K562 (cell line): ENCODE data around the gene MRPS6. TPM values are rescaled to one million over a fixed set of nuclear protein-coding genes. Genes with fewer than 3 reads are reported as not detected.

Experiments
- ARID1B ChIP-seq: fragments of 450-650 bp; IDR thresholded peaks from 2 replicates; pipeline ENCODE4 v1.6.1; 2016; ENCODE audit warnings: antibody characterized with exemption, mild to moderate bottlenecking, inconsistent platforms
- ARNT ChIP-seq, 2 experiments: fragments of 450-650 bp; IDR thresholded peaks; 2 replicates each; pipeline ENCODE4 v1.6.1; 2016; ENCODE audit warnings: mild to moderate bottlenecking in 1 of 2
- CBFB ChIP-seq: sonication (generic); formaldehyde crosslinking; IDR thresholded peaks from 2 replicates; pipeline ENCODE4 v1.4.0; 2020; ENCODE audit warnings: mild to moderate bottlenecking, missing genetic modification reagents
- EP300 ChIP-seq: IDR thresholded peaks from 2 replicates; pipeline ENCODE4 v1.6.1; 2012; ENCODE audit warnings: low read length, improper control_type of control experiment
- ETV6 ChIP-seq, 3 experiments: fragments of 150-350 bp in 1 of 3; sonication (generic) in 1 of 3; formaldehyde crosslinking in 1 of 3; IDR thresholded peaks; 2 replicates each; pipeline versions ENCODE4 v1.6.1 to v1.8.0; 2014 to 2022; ENCODE audit warnings: borderline replicate concordance in 2 of 3, low read depth in 2 of 3, antibody characterized with exemption in 1 of 3, low read length in 1 of 3, mild to moderate bottlenecking in 1 of 3, missing genetic modification reagents in 1 of 3
- GATAD2A ChIP-seq: fragments of 450-650 bp; IDR thresholded peaks from 2 replicates; pipeline ENCODE4 v1.6.1; 2017
- HDAC2 ChIP-seq: fragments of 450-650 bp; IDR thresholded peaks from 2 replicates; pipeline ENCODE4 v1.6.1; 2016; ENCODE audit warnings: mild to moderate bottlenecking
- KDM5B ChIP-seq: fragments of 200-600 bp; sonication (generic); IDR thresholded peaks from 2 replicates; pipeline ENCODE4 v1.6.1; 2012; ENCODE audit warnings: low read depth, mild to moderate bottlenecking, moderate library complexity, low read length, control low read depth, inconsistent platforms; ENCODE audit not compliant: insufficient replicate concordance
- LEF1 ChIP-seq: fragments of 450-650 bp; IDR thresholded peaks from 2 replicates; pipeline ENCODE4 v1.6.1; 2016; ENCODE audit warnings: mild to moderate bottlenecking
- MTA3 ChIP-seq: fragments of 450-650 bp; formaldehyde crosslinking; IDR thresholded peaks from 2 replicates; pipeline ENCODE4 v1.6.1; 2017; ENCODE audit warnings: mild to moderate bottlenecking, borderline replicate concordance
- MYBL2 ChIP-seq, 2 experiments: fragments of 450-650 bp in 1 of 2; sonication (generic) in 1 of 2; formaldehyde crosslinking in 1 of 2; IDR thresholded peaks; 2 replicates each; pipeline versions ENCODE4 v1.6.1 to v1.8.1; 2017 to 2022; ENCODE audit warnings: borderline replicate concordance in 1 of 2, inconsistent platforms in 1 of 2, low read depth in 1 of 2, mild to moderate bottlenecking in 1 of 2, missing genetic modification reagents in 1 of 2, moderate library complexity in 1 of 2
- NR4A1 ChIP-seq, 2 experiments: fragments of 250-450 bp in 1 of 2; fragments of 450-650 bp in 1 of 2; sonication (Bioruptor Pico) in 1 of 2; IDR thresholded peaks; 2 replicates each; pipeline versions ENCODE4 v1.4.0 to v1.6.1; 2016 to 2020; ENCODE audit warnings: mild to moderate bottlenecking in 2 of 2, missing compliant biosample characterization in 1 of 2, missing genetic modification characterization in 1 of 2, moderate library complexity in 1 of 2
- NRF1 ChIP-seq, 2 experiments: fragments of 450-650 bp; IDR thresholded peaks in 1 of 2; conservative IDR thresholded peaks in 1 of 2; 2 replicates each; pipeline ENCODE4 v1.6.1; 2014; ENCODE audit warnings: mild to moderate bottlenecking in 2 of 2
- POU5F1 ChIP-seq: fragments of 150-350 bp; IDR thresholded peaks from 2 replicates; pipeline ENCODE4 v1.6.1; 2014; ENCODE audit warnings: borderline replicate concordance, low read length, low read depth, mild to moderate bottlenecking; ENCODE audit not compliant: partially characterized antibody
- SNRNP70 ChIP-seq: fragments of 200-400 bp; formaldehyde crosslinking; optimal IDR thresholded peaks from 2 replicates; pipeline ENCODE3; 2017; ENCODE audit warnings: low read depth, low read length
- SOX6 ChIP-seq: fragments of 450-650 bp; IDR thresholded peaks from 2 replicates; pipeline ENCODE4 v1.6.1; 2014; ENCODE audit warnings: mild to moderate bottlenecking
- ZEB2 ChIP-seq: fragments of 450-650 bp; IDR thresholded peaks from 2 replicates; pipeline ENCODE4 v1.6.1; 2016
- ZNF76 ChIP-seq: fragments of 250-450 bp; sonication (Bioruptor Pico); IDR thresholded peaks from 2 replicates; pipeline ENCODE4 v1.4.0; 2020; ENCODE audit warnings: mild to moderate bottlenecking, moderate library complexity, borderline replicate concordance
- polyA plus RNA-seq, 8 experiments: library from polyadenylated mRNA; depleted of rRNA in 4 of 8; stranded (reverse) in 5 of 8; unstranded in 3 of 8; fragments of >200 nt; fragmentation: Nextera tagmentation in 2 of 8; fragmentation: Illumina TruSeq in 1 of 8; extraction: Ambion mirVana in 2 of 8; extraction: Trizol in 1 of 8; gene quantifications; 2 replicates each; pipeline versions ENCODE4 v1.2.1 to v1.2.3, GENCODE V29; 2011 to 2014; ENCODE audit warnings: inconsistent platforms in 1 of 8, missing spikeins in 1 of 8
- total RNA-seq, 7 experiments: library from RNA; depleted of rRNA in 6 of 7; stranded (reverse); fragments of >200 nt in 6 of 7; fragmentation: Illumina TruSeq in 2 of 7; extraction: Trizol in 2 of 7; gene quantifications; 2 replicates each; pipeline versions ENCODE4 v1.2.1 to v1.2.3, GENCODE V29; 2011 to 2021; ENCODE audit warnings: low replicate concordance in 1 of 7
- TF ChIP-seq, protein P1 (sequence below): sonication (generic); formaldehyde crosslinking; IDR thresholded peaks from 2 replicates; pipeline ENCODE4 v1.8.0; 2023; ENCODE audit warnings: missing genetic modification reagents, mild to moderate bottlenecking, borderline replicate concordance
- TF ChIP-seq, protein P2 (sequence below): fragments of 250-450 bp; sonication (Bioruptor Pico); IDR thresholded peaks from 2 replicates; pipeline ENCODE4 v1.9.0; 2021; ENCODE audit warnings: mild to moderate bottlenecking
- TF ChIP-seq, protein P3 (sequence below): IDR thresholded peaks from 2 replicates; pipeline ENCODE4 v1.6.1; 2012; ENCODE audit warnings: low read depth, low read length, improper control_type of control experiment, borderline replicate concordance

Gene MRPS6
- total and polyA plus RNA-seq, 9 of the 15 experiments (the other 6 are each of a cell fraction or from before 2014, with no cell fraction given), result 26.1 to 72.0 (median 39.3) TPM

DNA sequence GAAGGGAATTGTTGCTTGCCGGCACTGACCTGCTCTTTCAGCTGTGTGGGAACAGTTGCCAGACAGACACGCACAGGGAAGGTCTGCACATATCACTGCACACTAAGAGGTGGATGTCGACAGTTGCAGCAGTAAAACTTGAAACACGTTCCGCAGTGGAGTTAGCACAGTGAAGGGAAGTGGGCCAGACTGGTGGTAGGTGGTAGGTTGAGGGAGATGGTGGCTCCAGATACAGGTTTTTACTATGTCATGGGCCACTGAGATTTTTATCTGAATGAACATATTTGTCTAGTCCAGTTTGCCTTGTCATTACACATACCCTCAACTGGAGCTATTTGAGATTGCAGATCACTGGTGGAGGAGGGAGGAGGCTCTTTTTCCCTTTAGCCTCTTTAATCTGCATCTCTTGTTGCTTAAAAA lies 13.5 kb downstream of the MRPS6 start (continued):
- no peak for TF ChIP-seq MYBL2 (IDR thresholded peaks at IDR 0.05; ENCODE audit: low read depth)
- TF ChIP-seq MYBL2 (CRISPR knock-in tag; IDR thresholded peaks at IDR 0.05; ENCODE audit: borderline replicate concordance), result no peak
- peak; percentile 69 for TF ChIP-seq ARID1B
- TF ChIP-seq GATAD2A, result peak; percentile 52; the same call in 1 of the 2 replicates
- TF ChIP-seq MTA3, result peak; percentile 58; the same call in 1 of the 2 replicates
- TF ChIP-seq ZEB2, result peak; percentile 44
- peak; percentile 28; the same call in 1 of the 2 replicates for TF ChIP-seq SOX6
- no peak for TF ChIP-seq CBFB (CRISPR knock-in tag)
- TF ChIP-seq, protein P1, sequence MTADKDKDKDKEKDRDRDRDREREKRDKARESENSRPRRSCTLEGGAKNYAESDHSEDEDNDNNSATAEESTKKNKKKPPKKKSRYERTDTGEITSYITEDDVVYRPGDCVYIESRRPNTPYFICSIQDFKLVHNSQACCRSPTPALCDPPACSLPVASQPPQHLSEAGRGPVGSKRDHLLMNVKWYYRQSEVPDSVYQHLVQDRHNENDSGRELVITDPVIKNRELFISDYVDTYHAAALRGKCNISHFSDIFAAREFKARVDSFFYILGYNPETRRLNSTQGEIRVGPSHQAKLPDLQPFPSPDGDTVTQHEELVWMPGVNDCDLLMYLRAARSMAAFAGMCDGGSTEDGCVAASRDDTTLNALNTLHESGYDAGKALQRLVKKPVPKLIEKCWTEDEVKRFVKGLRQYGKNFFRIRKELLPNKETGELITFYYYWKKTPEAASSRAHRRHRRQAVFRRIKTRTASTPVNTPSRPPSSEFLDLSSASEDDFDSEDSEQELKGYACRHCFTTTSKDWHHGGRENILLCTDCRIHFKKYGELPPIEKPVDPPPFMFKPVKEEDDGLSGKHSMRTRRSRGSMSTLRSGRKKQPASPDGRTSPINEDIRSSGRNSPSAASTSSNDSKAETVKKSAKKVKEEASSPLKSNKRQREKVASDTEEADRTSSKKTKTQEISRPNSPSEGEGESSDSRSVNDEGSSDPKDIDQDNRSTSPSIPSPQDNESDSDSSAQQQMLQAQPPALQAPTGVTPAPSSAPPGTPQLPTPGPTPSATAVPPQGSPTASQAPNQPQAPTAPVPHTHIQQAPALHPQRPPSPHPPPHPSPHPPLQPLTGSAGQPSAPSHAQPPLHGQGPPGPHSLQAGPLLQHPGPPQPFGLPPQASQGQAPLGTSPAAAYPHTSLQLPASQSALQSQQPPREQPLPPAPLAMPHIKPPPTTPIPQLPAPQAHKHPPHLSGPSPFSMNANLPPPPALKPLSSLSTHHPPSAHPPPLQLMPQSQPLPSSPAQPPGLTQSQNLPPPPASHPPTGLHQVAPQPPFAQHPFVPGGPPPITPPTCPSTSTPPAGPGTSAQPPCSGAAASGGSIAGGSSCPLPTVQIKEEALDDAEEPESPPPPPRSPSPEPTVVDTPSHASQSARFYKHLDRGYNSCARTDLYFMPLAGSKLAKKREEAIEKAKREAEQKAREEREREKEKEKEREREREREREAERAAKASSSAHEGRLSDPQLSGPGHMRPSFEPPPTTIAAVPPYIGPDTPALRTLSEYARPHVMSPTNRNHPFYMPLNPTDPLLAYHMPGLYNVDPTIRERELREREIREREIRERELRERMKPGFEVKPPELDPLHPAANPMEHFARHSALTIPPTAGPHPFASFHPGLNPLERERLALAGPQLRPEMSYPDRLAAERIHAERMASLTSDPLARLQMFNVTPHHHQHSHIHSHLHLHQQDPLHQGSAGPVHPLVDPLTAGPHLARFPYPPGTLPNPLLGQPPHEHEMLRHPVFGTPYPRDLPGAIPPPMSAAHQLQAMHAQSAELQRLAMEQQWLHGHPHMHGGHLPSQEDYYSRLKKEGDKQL, result no peak
- no peak for TF ChIP-seq ARNT (IDR thresholded peaks at IDR 0.05)
- no peak for TF ChIP-seq POU5F1
- no peak for TF ChIP-seq SNRNP70
- TF ChIP-seq LEF1, result peak; percentile 59; the same call in 1 of the 2 replicates
- no peak; the same call in 1 of the 2 replicates for TF ChIP-seq HDAC2
- TF ChIP-seq, protein P2, sequence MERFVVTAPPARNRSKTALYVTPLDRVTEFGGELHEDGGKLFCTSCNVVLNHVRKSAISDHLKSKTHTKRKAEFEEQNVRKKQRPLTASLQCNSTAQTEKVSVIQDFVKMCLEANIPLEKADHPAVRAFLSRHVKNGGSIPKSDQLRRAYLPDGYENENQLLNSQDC (CRISPR knock-in tag), result no peak
- TF ChIP-seq NR4A1 (CRISPR knock-in tag; IDR thresholded peaks at IDR 0.05), result no peak
- TF ChIP-seq NR4A1 (tag; IDR thresholded peaks at IDR 0.05), result no peak
- TF ChIP-seq EP300, result peak; percentile 60
- no peak for TF ChIP-seq ZNF76 (CRISPR knock-in tag)
- TF ChIP-seq ETV6 (IDR thresholded peaks at IDR 0.05; ENCODE audit: borderline replicate concordance in 1 of 2, low read depth in 2 of 2, low read length in 1 of 2), result no peak
- no peak for TF ChIP-seq ETV6 (CRISPR knock-in tag; IDR thresholded peaks at IDR 0.05; ENCODE audit: borderline replicate concordance)
- TF ChIP-seq NRF1 (conservative IDR thresholded peaks at IDR 0.05 in 1 of 2, IDR thresholded peaks at IDR 0.05 in 1 of 2), result 0 out of 4 replicates have a peak, but pooled peaks have one; percentile 11 to 30
- TF ChIP-seq, protein P3, sequence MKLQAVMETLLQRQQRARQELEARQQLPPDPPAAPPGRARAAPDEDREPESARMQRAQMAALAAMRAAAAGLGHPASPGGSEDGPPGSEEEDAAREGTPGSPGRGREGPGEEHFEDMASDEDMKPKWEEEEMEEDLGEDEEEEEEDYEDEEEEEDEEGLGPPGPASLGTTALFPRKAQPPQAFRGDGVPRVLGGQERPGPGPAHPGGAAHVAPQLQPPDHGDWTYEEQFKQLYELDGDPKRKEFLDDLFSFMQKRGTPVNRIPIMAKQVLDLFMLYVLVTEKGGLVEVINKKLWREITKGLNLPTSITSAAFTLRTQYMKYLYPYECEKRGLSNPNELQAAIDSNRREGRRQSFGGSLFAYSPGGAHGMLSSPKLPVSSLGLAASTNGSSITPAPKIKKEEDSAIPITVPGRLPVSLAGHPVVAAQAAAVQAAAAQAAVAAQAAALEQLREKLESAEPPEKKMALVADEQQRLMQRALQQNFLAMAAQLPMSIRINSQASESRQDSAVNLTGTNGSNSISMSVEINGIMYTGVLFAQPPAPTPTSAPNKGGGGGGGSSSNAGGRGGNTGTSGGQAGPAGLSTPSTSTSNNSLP, result no peak
- no peak for TF ChIP-seq KDM5B
